Stimulated activated naive CD4-positive, alpha-beta T cell treated with Interleukin-2 at 50 U/mL for 16 hours (primary cell): Measurements from ENCODE around the gene MYH15.

Experiments
- DNase-seq: peaks from one replicate; lab custom pipeline; 2025; lab: John Stamatoyannopoulos, UW

The MYH15 gene

DNA sequence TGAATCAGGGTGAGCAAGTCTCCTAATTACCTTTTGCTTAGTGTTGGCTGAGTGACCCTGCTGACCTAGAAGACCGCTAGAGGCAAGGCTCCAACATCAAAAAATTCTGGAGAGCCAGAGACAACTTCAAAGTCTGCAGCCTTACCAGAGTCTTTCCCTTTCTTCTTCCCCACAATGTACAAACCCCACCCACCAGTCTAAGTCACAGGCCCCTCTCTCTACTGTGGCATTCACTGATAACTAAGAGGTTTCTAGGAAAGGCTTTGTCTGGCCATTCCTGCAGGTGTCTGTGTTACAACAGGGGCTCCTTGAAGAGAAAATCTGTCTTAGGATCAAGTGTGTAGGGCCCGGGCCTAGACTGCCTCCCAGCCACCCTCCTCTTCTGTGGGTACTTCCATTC is 525 bp downstream of the MYH15 start:
- no peak for DNase-seq

DNA sequence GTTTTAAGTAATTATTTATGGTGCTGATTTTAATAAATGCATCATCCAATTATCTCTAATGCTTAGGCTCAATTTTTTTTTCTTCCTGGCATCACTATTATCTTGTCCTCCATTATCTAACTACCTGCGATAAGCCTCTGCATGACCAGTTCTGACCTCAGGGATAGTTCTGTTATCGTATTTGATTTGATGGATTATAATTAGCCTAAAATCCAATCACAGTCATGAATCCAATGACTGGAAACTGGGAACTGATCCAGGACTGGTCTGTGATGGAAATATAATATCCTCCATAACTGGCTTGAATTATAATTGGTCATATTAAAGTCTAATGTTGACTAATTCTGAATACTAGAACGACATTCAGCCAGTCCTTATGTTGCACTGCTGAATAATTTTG is 1.1 kb downstream of the MYH15 start:
- DNase-seq, result no peak

DNA sequence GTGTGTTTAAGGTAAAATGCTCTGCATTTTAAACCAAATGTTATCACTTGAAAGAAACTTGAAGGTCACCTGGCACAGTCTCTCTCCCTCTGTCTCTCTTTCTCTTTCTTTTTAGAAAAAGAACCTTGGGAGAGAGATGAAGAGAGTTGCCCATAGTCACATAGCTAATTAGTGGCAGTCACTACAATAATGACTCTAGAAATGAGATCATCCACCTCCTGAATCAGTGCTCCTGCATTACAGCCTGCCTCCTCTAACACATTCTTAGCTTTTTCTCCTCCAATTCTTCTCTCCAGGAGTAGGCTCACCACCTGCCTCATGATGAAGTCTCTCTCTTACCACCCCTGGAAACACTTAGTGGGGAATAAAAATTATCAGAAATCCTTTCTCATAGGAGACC is 2.5 kb downstream of the MYH15 start:
- no peak for DNase-seq

DNA sequence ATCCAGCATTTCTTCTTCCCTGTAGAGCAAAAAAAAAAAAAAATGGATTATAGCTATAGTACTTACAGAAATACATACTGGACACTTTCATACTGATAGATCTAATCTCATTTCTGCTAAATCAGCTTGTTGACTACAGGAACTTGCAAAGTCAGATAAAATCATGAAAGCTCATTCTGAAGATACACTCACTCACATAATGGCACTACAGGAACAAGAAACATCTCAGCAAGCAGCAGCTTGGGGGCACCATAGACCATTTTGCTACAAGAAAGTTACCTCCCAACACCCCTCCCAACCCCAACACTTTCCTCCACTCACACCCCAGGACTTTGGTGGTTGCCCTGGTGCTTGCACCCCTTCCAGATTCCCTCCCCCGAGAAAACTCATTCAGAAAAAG is 4.6 kb downstream of the MYH15 start:
- no peak for DNase-seq

DNA sequence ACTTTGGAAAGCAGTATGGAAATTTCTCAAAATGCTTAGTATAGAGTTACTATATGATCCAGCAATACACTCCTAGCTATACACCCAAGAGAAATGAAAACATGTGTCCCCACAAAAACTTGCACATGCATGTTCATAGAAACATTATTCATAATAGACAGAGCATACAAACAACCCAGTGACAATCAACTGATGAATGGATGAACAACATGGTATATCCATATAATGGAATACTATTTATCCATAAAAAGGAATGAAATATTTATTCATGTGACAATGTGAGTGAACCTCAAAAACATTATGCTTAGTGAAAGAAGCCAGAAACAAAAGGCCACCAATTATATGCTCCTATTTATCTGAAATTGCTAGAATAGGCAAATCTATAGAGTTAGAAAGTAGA is 6.7 kb downstream of the MYH15 start:
- DNase-seq, result no peak

DNA sequence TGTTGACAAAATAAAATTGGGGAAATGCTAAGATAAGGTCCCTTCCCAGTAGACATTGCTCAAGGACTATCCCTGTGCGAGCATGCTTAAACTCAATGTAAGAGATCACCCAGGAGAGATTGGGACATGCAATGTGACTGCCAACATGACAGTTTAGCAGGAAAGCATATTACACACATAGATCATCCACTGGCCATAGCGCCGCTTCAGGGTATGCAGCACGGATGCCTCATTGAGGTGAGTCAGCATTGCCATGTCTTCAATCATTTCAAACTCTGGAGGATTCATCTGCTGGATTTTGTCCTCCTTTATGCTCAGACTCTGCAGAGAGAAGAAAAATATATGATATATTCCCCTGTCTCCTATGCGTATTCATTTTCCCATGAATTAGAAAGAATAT is 8.9 kb downstream of the MYH15 start:
- DNase-seq, result no peak

DNA sequence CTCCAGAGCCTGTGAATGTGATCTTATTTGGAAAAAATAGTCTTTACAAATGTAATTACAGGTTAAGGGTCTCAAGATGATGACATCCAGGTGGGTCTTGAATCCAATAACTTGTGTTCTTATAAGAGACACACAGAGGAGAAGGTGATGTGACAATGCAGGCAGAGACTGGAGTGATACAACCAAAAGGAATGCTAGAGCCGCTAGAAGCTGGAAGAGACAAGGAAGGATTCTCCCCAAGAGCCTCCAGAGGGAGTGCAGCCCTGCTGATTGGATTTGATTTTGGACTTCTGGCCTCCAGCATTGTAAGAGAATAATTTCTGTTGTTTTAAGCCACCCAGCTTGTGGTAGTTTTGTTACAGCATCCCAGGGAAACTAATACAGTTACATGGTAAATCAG is 9.7 kb downstream of the MYH15 start:
- DNase-seq, result no peak

DNA sequence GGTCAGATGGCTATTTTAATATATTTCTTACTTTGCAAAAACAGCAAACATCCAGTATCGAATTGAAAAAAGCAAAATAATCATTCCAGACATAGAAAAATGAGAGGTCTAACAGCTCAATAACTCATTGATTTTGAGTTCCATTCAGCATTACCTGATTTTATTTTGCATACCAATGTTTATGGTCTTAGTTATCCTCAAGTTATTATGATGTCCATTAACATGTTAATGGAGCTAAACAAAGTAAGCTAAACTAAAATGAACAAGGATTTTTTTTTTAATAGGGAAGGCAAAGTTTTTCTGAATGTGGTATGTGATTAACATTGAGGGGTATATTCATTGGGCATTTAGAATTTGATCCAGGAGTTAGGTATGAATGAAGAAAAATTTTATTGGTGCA is 13.1 kb downstream of the MYH15 start:
- no peak for DNase-seq

DNA sequence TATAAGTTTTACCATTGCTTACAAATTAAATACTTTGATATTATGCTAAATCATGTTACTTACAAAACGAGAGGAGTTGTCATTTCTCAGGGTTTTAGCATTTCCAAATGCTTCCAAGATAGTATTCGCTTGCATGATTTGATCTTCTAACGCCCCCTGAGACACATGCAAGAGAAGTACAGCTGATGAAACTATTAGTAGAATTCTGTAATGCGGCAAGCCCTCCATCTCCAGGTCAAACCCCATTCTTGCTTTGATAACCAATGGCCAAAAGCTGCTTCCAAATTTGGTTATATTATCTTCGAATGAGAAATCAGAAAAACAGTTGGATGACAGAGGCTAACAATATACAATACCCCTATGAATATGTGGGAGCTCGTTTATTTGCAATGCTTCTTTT is 14.7 kb downstream of the MYH15 start:
- DNase-seq, result no peak

DNA sequence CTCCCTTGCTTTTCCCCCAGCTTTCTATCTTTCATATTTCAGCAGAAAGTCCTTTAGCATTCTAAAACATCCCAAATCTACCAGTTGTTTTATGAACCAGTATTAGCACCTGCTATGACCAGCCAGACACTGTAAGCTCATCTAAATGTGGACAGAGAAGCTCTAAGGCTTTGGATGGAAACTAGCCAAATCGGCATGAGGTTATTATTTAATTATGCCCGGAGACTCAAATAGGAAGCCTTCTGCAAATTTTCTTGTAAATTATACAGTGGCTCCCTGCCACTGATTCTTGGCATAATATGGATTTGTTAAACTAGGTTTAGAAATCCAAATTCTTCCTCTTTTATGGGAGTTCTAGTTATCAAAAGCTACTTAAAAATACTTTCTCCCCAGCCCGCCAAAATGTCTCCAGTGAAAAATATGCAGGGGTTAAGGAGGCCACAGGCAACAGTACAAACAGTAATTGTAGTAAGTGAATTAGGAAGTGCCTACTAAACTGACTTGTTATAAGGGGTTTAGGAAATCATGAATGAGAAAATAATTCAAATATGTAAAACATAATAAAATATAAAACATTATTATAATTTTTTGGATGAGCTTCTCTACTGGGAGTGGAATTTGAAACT is 15.4 kb downstream of the MYH15 start:
- DNase-seq, result no peak

DNA sequence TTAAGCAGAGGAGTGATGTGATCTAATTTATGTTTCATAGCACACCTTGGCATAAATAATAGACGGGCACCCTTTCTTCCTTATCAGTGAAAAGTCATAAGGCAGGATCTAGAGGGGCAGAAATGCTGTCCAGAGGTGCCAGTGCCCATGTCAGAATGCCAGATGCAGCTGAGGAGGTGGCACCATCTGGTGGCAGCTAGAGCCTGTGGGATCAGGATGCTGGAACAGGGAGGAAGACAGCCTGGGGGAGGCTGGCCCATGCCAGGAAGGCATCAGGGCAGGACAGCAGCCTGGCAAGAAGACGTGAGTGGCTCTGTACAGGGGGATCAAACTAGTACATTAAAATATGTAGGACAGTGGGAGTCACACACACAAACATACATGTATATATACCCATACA is 16.5 kb downstream of the MYH15 start:
- DNase-seq, result no peak

DNA sequence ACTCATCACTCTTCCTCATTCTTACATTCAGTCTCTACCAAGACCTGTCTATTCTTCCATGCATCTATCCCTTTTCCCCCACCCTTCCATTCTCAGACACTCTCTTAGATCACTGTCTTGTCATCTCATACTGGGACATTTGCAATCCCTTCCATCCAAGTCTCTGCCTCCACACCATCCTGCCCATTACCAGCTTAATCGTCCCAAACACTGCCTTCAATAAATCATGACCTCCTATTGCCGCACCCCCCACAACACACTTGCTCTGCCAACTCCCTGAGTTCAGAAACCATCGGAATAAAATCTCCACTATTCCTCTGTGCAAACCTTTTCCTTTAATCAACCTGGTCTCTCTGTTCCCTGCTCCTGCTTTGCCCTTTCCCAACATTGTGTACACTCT is 18.9 kb downstream of the MYH15 start:
- no peak for DNase-seq

DNA sequence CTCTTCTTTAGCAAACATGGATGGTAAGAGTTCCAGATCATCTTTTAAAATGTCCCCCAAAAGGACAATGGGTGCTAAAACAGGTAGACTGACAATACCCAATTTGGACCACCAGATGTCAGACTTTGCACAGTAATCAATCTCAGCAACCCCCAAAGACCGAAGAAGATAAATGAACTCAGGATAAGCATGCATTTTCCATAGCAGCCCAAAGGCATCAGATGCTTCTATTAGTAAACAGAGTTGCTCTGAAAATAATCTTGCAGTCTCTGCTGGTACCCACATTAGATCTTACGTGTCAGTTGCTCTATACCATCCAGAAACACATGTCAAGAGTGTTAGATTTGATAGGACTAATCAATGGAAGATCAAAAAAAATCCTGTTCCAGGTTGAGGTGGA is 20.6 kb downstream of the MYH15 start:
- no peak for DNase-seq

DNA sequence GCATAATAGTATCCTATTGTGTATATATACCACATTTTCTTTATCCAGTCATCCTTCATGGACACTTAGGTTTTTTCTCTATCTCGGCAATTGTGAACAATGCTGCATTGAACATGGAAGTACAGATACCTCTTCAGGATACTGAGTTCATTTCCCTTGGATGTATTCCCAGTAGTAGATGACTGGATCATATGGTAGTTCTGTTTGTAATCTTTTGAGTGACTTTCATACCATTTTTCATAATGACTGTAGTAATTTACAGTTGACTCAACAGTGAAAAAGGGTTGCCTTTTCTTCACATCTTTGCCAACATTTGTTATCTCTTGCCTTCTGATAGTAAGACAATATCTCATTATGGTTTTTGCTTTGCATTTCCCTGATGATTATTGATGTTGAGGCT is 21.8 kb downstream of the MYH15 start:
- DNase-seq, result no peak

DNA sequence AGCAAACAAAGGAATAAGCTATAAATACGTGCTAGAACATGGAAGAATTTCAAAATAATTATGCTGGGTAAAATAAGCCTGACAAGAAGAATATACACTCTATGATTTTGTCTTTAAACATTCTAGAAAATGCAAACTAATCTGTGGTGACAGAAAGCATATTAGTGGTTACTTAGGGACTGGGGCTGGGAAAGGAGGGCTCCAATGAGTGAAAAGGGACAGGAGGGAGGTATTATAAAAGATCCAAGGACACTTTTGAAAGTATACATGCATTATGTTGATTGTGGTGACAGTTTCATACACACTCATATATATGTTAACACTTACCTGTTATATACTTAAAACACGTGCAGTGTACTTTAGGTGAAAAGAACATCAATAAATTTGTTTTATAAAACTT is 23.0 kb downstream of the MYH15 start:
- no peak for DNase-seq

DNA sequence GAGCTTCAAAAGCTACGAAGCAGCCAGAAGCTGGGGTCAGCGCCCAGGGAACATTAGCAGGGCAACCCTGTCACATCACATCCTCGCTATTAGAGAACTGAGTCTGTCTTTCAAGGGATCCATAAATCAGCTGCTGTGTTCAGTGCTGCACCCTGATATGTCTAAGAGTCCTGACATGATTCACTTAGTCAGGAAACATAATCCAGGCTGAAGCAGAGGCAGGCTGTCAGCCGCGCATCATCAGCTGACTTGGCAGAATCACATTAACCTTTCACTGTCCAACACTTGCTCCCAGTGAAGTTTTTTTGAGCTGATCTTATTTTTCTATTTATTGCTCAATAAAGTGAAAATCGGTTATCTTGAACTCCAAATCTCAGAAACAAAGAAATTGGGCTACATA is 23.5 kb downstream of the MYH15 start:
- no peak for DNase-seq

DNA sequence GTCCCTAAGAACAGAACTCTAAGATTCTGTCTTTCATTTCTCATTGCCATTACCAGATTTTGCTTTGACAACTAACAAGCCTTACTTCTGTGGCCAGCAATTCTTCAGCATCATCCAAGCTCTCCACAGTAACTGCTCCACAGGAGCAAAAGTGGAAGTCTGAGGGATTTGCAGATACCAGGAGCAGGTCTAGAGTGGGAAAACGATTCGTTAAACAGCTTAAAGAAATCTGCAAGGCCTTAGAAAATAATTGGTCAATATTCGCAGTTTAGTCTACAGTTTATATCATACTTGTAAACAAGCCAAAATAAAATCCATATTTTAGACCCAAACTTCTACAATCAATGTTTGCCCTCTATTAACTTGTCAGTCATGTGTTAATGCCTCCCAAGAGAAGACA is 24.1 kb downstream of the MYH15 start:
- no peak for DNase-seq

DNA sequence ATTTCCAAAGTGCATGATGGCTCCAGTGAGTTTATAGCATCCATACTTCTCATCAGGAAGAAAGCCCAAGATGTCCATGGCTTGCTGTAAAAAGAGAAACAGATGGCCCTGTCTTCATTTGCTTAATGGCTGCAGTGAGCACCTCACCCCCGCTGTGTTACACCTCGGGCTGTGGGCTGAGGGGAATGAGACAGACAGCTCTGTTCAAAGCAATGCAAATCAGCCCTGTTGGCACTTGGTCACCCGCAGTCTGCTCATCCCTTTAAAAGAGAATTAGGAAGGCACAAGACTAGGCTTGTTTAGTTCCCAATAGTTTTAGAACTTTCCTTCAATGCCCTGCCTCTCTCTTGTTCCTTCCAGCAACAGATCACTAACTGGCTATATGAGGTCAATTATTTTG is 25.2 kb downstream of the MYH15 start:
- no peak for DNase-seq

DNA sequence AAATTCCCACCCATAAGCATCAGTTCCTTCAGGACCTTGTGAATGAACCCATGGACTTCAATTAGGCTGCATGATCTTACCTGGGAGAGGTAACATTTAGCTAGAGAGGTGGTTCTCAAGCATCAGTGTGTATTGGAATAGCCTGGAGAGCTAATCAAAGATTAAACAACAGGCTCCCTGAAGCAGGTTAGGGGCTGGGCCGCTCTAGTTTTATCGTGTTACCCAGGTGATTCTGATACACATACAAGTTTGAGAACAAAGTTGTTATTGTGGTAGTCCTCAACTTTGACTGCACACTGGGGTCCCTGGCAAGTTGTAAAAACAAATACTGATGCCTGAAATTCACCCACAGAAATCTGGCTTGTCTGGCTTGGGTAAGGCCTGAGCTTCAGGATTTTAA is 31.2 kb downstream of the MYH15 start:
- no peak for DNase-seq

DNA sequence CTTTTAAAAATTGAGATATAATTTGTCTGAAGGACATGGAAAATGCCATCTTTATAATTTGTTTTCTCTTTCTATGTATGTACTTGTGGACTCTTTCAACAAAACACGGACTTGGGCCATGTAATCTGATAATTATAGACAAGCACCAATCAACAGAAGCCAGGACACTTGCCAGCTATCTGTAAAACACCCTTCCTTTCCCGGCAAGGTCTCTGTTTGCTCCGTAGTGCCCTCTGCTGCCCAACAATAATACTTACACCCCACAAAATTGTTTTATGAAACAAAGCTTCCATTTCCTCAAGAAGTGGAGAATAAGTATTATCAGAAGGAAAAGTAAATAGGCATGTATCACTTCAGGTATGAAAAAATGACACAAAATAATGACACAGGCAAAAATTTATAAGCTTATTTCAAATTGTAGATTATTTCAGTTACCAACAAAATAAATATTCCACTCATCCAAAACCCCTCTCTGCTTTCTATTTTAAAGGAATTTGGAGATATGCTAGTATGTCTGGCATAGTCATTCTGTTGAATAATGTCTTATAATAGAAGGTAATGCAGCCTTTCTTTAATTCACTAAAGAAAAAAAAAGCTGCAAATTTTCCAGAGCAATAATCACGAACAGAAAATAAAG is 32.8 kb downstream of the MYH15 start:
- DNase-seq, result peak; percentile 32

DNA sequence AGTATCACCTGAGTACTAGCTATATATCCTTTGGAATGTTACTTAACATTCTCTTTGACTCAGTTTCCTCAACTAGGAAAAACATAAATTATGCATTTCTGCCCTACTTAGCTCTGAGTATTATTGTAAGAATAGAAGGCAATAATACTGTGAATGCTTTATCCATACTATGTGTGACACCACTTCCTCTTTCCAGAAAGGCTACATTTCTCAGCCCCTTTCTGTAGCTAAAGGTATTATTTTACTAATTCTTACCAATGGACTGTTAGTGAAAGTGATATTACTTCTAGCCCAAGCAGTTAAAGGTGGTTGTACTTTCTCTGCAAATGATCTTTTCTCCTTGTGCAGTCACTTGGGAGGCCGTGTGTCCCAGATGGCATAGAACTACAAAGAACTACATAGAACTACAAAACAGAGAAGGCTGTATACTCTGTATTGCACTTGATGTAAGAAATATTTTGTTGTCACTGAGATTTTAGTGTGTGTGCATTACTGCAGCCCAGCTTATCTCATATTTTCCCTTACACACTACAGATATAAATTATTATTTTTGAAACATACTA is 35.1 kb downstream of the MYH15 start:
- no peak for DNase-seq

DNA sequence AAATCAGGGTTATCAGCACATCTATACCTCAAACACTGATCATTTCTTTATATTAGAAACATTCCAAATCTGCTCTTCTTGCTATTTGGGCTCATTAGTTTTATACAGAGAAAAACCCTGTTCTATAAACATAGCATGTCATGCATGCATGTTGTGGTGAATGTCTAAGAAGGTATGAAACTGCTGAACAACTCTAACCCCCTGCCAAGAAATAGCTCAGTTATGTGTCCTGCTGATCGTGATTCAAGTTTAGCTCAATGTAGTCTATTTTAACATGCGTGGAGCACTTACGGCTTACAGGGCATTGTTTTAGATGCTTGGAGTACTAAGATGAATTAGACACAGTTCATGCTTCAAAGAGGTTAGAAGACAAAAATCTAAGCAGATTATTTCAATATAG is 35.8 kb downstream of the MYH15 start:
- no peak for DNase-seq

DNA sequence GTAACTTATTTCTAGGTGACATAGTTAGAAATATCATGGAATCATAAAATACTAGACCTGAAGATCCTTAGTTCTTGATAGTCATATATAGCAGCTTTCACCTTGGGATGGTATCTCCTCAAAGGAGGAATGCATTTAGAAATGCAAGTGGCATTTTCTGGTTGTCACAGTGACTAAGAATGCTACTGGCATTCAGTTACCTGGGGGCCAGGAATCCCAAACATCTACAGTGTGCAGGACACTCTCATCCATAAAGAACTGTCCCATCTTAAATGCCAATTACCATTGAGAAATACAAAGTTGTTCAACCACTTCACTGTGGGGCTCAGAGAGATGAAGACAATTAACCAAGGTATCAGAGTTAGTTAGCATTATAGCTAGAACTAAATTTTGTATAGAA is 36.7 kb downstream of the MYH15 start:
- no peak for DNase-seq

DNA sequence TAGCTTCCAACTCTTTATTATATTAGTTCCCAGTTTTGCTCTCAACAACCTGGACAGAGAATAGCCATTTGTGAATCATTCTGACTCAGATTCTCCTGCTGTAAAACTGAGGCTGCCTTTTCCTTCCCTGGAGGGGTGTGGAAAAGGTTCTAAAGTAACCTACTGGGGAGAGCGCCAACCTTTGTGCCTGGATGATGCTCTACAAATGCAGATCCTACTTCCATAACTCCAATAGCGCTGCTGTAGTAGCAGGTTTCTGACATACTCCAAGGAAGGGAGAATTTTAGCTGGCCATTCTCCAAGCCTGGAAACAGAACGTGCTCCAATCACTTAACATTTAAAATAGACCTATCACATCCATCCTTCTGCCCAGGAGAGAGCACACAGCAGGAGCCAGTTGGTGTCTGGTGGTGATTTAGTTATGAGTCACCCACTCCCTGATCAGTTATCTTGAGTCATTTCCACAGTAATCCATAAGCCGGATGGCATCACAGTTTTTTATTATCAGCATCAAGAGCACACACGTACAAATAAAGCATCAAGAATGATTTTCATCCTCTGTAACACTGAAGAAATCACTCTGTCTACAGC is 38.3 kb downstream of the MYH15 start:
- DNase-seq, result no peak
